Liver (tissue), 3 donors: ENCODE data around the gene LENEP.

Experiments
- CTCF ChIP-seq: fragments of 150-350 bp; IDR thresholded peaks from 2 replicates; pipeline ENCODE4 v1.5.1; 2017; ENCODE audit warnings: improper control_type of control experiment, low read depth, low read length; ENCODE audit not compliant: missing input control
- MAX ChIP-seq: IDR thresholded peaks from 2 replicates; pipeline ENCODE4 v1.6.1; 2016; ENCODE audit warnings: antibody characterized with exemption
- SP1 ChIP-seq: IDR thresholded peaks from 2 replicates; pipeline ENCODE4 v1.6.1; 2018; ENCODE audit warnings: antibody characterized with exemption, mild to moderate bottlenecking
- YY1 ChIP-seq: IDR thresholded peaks from 2 replicates; pipeline ENCODE4 v1.6.1; 2016; ENCODE audit warnings: antibody characterized with exemption, mild to moderate bottlenecking
- donor health status: healthy.
- donor health status: healthy.

- TF ChIP-seq YY1 (no peak), SP1 (no peak), MAX (no peak), CTCF (no peak)
Measured at GRCh38 chr1:155033524-155033923, 40.1 kb downstream of the LENEP start, which contains the start of the genes DCST1 and DCST2.
